ENCODE results near the gene ATP6V1G2. TPM values are rescaled to one million over a fixed set of nuclear protein-coding genes. Genes with fewer than 3 reads are reported as not detected.
A peak's percentile ranks its signal among the peaks of the same experiment; 100 is the strongest.
"Not testable (repeated sequence)": the region's sequence is repeated elsewhere in the genome, so short reads cannot be mapped to it uniquely, and the experiment has no call there.

Gene ATP6V1G2
- 1 to 10 TPM; 2.0 to 5.0 (median 2.2) TPM for total RNA-seq

DNA sequence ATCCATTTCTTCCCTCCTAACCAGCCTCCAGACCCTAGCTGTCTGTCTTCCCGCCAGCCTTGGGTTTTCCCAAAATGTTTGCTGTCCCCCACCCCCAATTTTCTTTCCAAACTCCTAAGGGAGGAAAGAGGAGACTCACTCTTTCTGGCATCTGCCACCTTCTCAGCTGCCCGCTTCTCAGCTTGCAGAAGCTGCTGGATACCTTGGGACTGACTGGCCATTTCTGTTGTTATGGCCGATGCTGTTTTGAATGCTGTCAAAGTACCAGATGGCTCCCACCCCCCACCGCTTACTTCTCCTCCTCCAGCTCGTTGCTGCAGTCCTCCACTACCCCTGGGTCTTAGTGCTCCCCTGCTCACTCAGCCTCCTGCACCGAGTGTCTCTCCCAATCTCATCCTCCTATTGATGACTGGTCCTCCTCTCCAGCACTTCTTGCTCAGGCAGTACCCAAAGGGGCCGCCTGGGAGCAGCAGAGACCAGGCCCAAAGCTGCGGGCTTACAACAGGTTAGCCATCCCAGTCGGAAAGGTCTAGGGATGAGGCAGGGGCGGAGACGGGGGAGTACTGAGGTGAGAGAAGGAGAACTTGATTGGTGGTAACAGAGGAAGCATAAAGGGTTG, at the start of gene ATP6V1G2:
Gene ATP6V1G2 (minus strand): TSS at position 270 of the 619 bp plus-strand sequence. CDS start 49 bp downstream, at position 221.
- WGBS, result 9% methylated on average over 11 of the region's 11 CpGs
- H3K36me3 ChIP-seq, result peaks cover 9 to 26% (median 21%) of the 10 kb centered on the region in 4 donors

DNA sequence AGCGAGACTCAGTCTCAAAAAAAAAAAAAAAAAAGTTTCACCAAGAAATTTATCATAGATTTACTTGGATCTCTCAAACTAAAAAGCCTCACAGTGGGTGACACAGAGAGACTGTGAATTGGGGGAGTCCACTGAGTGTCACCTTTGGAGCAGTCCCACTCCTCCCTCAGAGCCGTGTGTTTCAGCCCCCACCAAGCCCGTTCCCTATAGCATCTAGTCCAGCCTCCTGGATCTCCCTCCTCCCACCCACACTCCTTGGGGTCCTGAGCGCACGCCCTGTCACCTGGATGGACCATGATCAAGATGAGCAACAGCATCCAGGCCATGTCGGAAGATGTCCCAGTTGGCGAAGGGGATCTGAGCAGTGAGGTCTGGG, 46.0 kb upstream of the ATP6V1G2 start:
- H3K9me3 ChIP-seq, result no peaks in the 10 kb centered on the region
- 89% methylated on average over 7 of the region's 7 CpGs for WGBS
- peaks cover 0 to 21% (median 0%) of the 10 kb centered on the region in 4 donors for H3K27me3 ChIP-seq
- H3K27ac ChIP-seq (replicated peaks in 1 of 4), result no peak overlapping the region
- DNase-seq (ENCODE audit: extremely low spot score), result no peak
- no peak overlapping the region for H3K4me3 ChIP-seq
- TF ChIP-seq, protein P1, sequence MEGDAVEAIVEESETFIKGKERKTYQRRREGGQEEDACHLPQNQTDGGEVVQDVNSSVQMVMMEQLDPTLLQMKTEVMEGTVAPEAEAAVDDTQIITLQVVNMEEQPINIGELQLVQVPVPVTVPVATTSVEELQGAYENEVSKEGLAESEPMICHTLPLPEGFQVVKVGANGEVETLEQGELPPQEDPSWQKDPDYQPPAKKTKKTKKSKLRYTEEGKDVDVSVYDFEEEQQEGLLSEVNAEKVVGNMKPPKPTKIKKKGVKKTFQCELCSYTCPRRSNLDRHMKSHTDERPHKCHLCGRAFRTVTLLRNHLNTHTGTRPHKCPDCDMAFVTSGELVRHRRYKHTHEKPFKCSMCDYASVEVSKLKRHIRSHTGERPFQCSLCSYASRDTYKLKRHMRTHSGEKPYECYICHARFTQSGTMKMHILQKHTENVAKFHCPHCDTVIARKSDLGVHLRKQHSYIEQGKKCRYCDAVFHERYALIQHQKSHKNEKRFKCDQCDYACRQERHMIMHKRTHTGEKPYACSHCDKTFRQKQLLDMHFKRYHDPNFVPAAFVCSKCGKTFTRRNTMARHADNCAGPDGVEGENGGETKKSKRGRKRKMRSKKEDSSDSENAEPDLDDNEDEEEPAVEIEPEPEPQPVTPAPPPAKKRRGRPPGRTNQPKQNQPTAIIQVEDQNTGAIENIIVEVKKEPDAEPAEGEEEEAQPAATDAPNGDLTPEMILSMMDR (IDR thresholded peaks at IDR 0.05), result no peak
- no peak for TF ChIP-seq POLR2AphosphoS5 (IDR thresholded peaks at IDR 0.05)
- no peak for TF ChIP-seq EP300 (IDR thresholded peaks at IDR 0.05)
- intact Hi-C loops (cut with DNase I), result no loop called here
- H3K4me1 ChIP-seq, result no peaks in the 10 kb centered on the region
- H3K36me3 ChIP-seq, result no peaks in the 10 kb centered on the region

More for the DNA sequence above, at the start of gene ATP6V1G2:
- peak; percentile 98 for DNase-seq (ENCODE audit: extremely low spot score)
- peak within 1 kb of the TSS; percentile 82 to 86 (median 84) for H3K27ac ChIP-seq (replicated peaks in 1 of 4)
- intact Hi-C loops (cut with DNase I), result loop anchor here (1.0 to 5.0 kb wide), 2 partner anchors 36 to 52 kb away; partner anchors contain the start of gene LTB
- no peaks in the 10 kb centered on the region for H3K9me3 ChIP-seq
- TF ChIP-seq POLR2A (IDR thresholded peaks at IDR 0.05; ENCODE audit: low read depth), result no peak
- peak; percentile 29 to 77 for TF ChIP-seq POLR2AphosphoS5 (IDR thresholded peaks at IDR 0.05)
- TF ChIP-seq, protein P1 (IDR thresholded peaks at IDR 0.05), result peak; percentile 96 to 99 (median 99)
- TF ChIP-seq EP300 (IDR thresholded peaks at IDR 0.05), result no peak
- peak within 1 kb of the TSS; percentile 49 to 60 (median 54) for H3K4me3 ChIP-seq
- no peaks in the 10 kb centered on the region for H3K27me3 ChIP-seq
- H3K4me1 ChIP-seq, result peaks cover 20 to 54% (median 48%) of the 10 kb centered on the region in 4 donors

DNA sequence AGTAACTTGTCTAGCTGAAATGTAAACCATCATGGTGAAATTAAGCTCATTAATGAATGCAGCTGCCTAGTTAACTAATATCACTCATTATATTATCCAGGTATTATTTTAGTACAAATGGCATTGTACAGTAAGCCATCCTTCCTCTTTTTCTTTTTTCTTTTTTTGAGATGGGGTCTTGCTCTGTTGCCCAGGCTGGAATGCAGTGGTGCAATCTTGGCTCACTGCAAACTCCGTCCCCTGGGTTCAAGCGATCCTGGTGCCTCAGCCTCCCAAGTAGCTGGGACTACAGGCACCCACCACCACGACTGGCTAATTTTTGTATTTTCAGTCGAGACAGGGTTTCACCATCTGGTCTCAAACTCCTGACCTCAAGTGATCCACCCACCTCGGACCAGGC, 44.3 kb upstream of the ATP6V1G2 start:
- H3K27ac ChIP-seq (replicated peaks in 1 of 4); intact Hi-C loops (cut with DNase I); H3K4me1 ChIP-seq; H3K4me3 ChIP-seq; H3K36me3 ChIP-seq; DNase-seq (ENCODE audit: extremely low spot score); H3K9me3 ChIP-seq: not testable (repeated sequence)
- H3K27me3 ChIP-seq, result peaks cover 0 to 30% (median 3%) of the 10 kb centered on the region in 4 donors
- WGBS, result 62% methylated on average over 5 of the region's 5 CpGs

DNA sequence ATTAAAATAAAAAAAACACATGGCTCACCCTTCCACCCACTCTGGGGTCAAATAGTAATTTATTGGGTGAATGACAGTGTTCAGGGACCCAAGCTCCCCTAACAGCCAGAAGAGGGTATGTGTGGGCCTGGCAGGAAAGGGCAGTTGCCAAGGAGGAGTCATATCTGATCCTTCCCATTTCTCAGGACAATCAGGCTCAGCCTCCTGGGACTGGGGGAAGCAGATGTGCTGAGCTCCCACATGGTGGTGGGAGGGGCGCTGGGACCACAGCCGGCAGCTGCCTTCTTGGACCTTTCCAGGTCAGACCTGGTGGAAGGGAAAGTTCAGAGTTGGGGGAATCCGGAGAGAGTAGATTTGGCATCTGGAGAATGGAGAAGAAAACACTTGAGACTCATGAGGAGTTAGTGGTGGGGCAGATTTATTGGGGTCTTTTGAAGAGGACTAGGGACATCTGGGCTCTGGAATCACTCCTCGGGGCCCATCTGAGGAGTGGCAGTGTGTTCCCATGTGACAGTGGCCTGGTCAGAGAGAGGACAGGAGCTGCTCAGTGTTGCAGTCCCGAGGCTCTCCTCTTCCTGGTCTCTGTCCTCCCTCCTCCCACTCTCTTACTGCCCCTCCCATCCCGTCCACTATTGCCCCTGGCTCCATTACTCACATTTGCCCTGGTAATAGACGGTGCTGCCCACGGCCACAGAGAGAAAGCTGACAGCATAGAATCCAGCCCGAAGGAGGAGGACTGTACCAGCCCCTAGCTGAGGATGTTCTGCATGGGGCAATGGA, 42.7 kb upstream of the ATP6V1G2 start:
- TF ChIP-seq, protein P1 (IDR thresholded peaks at IDR 0.05), result no peak
- TF ChIP-seq POLR2AphosphoS5 (IDR thresholded peaks at IDR 0.05) (no peak), EP300 (IDR thresholded peaks at IDR 0.05) (no peak), POLR2A (IDR thresholded peaks at IDR 0.05; ENCODE audit: low read depth) (no peak)
- peaks cover 0 to 30% (median 3%) of the 10 kb centered on the region in 4 donors for H3K27me3 ChIP-seq
- H3K36me3 ChIP-seq, result no peaks in the 10 kb centered on the region
- WGBS, result 56% methylated on average over 9 of the region's 9 CpGs
- intact Hi-C loops (cut with DNase I), result no loop called here
- no peaks in the 10 kb centered on the region for H3K9me3 ChIP-seq
- H3K4me1 ChIP-seq, result no peaks in the 10 kb centered on the region
- no peak overlapping the region for H3K4me3 ChIP-seq
- no peak for DNase-seq (ENCODE audit: extremely low spot score)
- no peak overlapping the region for H3K27ac ChIP-seq (replicated peaks in 1 of 4)

All from esophagus muscularis mucosa (tissue), 4 donors.